Midbrain (tissue), 1 donor: ENCODE data around the gene ARAP1.

Experiments
- DNase-seq: peaks from one replicate; lab custom pipeline; 2025; lab: John Stamatoyannopoulos, UW

The ARAP1 gene

GRCh38 chr11:72703267-72704008 is 48.8 kb downstream of the ARAP1 start:
- DNase-seq, result peak; percentile 25

- no peak for DNase-seq
Measured at GRCh38 chr11:72702577-72703241, 49.5 kb downstream of the ARAP1 start.

GRCh38 chr11:72702096-72702495 is 50.1 kb downstream of the ARAP1 start:
- no peak for DNase-seq

- DNase-seq, result no peak
Measured at GRCh38 chr11:72701466-72701865, 50.7 kb downstream of the ARAP1 start.

- DNase-seq, result no peak
Measured at GRCh38 chr11:72700146-72700545, 52.1 kb downstream of the ARAP1 start.

GRCh38 chr11:72697814-72698213 is 54.4 kb downstream of the ARAP1 start:
- no peak for DNase-seq

GRCh38 chr11:72696866-72697700 is 55.1 kb downstream of the ARAP1 start:
- no peak for DNase-seq

- no peak for DNase-seq
Measured at GRCh38 chr11:72695354-72695753, 56.9 kb downstream of the ARAP1 start.

- no peak for DNase-seq
Measured at GRCh38 chr11:72693271-72693968, 58.8 kb downstream of the ARAP1 start.

- DNase-seq, result no peak
Measured at GRCh38 chr11:72692498-72693237, 59.5 kb downstream of the ARAP1 start.

GRCh38 chr11:72690166-72690565 is 62.0 kb downstream of the ARAP1 start:
- DNase-seq, result no peak

GRCh38 chr11:72688929-72689328 is 63.3 kb downstream of the ARAP1 start:
- no peak for DNase-seq

GRCh38 chr11:72688486-72688885 is 63.7 kb downstream of the ARAP1 start:
- no peak for DNase-seq

- DNase-seq, result no peak
Measured at GRCh38 chr11:72687326-72687725, 64.9 kb downstream of the ARAP1 start.

GRCh38 chr11:72686639-72687220 is 65.5 kb downstream of the ARAP1 start:
- DNase-seq, result no peak

- DNase-seq, result no peak
Measured at GRCh38 chr11:72685560-72686480, 66.4 kb downstream of the ARAP1 start.

GRCh38 chr11:72684236-72684912 is 67.8 kb downstream of the ARAP1 start:
- DNase-seq, result no peak

GRCh38 chr11:72683782-72684200 is 68.4 kb downstream of the ARAP1 start:
- peak; percentile 60 for DNase-seq

- DNase-seq, result no peak
Measured at GRCh38 chr11:72682858-72683243, 69.4 kb downstream of the ARAP1 start.
